ENCODE results near the gene SLC1A3. TPM values are rescaled to one million over a fixed set of nuclear protein-coding genes. Genes with fewer than 3 reads are reported as not detected.

The SLC1A3 gene
- total RNA-seq, 1 experiment from 2014 or later, result 18.6 TPM

- Histone ChIP-seq H3K4me1 (ENCODE audit: insufficient read depth, low read length) (no peaks in the 10 kb centered on the region), H2BK15ac (ENCODE audit: low read depth, low read length) (no peak overlapping the region), H3K4ac (ENCODE audit: low read depth, low read length) (no peak overlapping the region), H3T11ph (ENCODE audit: low read length) (no peak overlapping the region), H3K79me1 (ENCODE audit: insufficient read depth, low read depth, low read length, poor library complexity, severe bottlenecking) (no peaks in the 10 kb centered on the region), H3K23ac (ENCODE audit: insufficient read length, low read depth, low read length) (no peak overlapping the region), H2BK5ac (ENCODE audit: insufficient read length, low read length) (no peak overlapping the region), H3K27me3 (ENCODE audit: insufficient read depth, low read length) (no peaks in the 10 kb centered on the region), H4K8ac (replicated peaks; ENCODE audit: insufficient read length, low read depth, low read length) (no peak overlapping the region), H3K23me2 (ENCODE audit: insufficient read length, low read depth, low read length, poor library complexity, severe bottlenecking) (no peaks in the 10 kb centered on the region), H2AK5ac (ENCODE audit: insufficient read length, low read length) (no peak overlapping the region), H3K9ac (ENCODE audit: extremely low read depth, insufficient read length, low read length) (no peak overlapping the region), H3K14ac (ENCODE audit: insufficient read depth, low read length) (no peak overlapping the region), H2BK12ac (ENCODE audit: insufficient read length, low read depth, low read length) (no peak overlapping the region), H4K91ac (ENCODE audit: insufficient read length, low read depth, low read length) (no peak overlapping the region), H4K20me1 (ENCODE audit: control insufficient read depth, insufficient read depth, insufficient read length) (no peaks in the 10 kb centered on the region), H2BK20ac (ENCODE audit: low read depth, low read length, poor library complexity, severe bottlenecking) (no peak overlapping the region), H3K79me2 (ENCODE audit: insufficient read depth, low read length) (no peaks in the 10 kb centered on the region), H2AFZ (ENCODE audit: low read length) (no peak overlapping the region), H3K4me2 (ENCODE audit: insufficient read depth, insufficient read length, low read length) (no peak overlapping the region), H3K56ac (ENCODE audit: insufficient read length, low read depth, low read length) (no peak overlapping the region), H3K9me3 (ENCODE audit: control insufficient read depth, low read depth, low read length) (no peaks in the 10 kb centered on the region), H2BK120ac (ENCODE audit: low read depth, low read length, poor library complexity, severe bottlenecking) (no peak overlapping the region), H3K27ac (ENCODE audit: insufficient read length, low read depth, low read length) (no peak overlapping the region), H3K18ac (ENCODE audit: insufficient read length, low read depth, low read length) (no peak overlapping the region), H4K5ac (ENCODE audit: insufficient read length, low read depth, low read length) (no peak overlapping the region)
- H3K36me3 Mint-ChIP-seq (ENCODE audit: insufficient read depth in 1 of 3, low read depth in 3 of 3), result peaks cover 0 to 17% (median 6%) of the 10 kb centered on the region in 3 experiments; a peak in 2 of 7 replicates
- 0 out of 4 replicates have a peak, but pooled peaks cover 0 to 3% of the 10 kb centered on the region in 2 experiments for H3K4me1 Mint-ChIP-seq
- no peak overlapping the region for H3K27ac Mint-ChIP-seq
- TF ChIP-seq, protein P1, sequence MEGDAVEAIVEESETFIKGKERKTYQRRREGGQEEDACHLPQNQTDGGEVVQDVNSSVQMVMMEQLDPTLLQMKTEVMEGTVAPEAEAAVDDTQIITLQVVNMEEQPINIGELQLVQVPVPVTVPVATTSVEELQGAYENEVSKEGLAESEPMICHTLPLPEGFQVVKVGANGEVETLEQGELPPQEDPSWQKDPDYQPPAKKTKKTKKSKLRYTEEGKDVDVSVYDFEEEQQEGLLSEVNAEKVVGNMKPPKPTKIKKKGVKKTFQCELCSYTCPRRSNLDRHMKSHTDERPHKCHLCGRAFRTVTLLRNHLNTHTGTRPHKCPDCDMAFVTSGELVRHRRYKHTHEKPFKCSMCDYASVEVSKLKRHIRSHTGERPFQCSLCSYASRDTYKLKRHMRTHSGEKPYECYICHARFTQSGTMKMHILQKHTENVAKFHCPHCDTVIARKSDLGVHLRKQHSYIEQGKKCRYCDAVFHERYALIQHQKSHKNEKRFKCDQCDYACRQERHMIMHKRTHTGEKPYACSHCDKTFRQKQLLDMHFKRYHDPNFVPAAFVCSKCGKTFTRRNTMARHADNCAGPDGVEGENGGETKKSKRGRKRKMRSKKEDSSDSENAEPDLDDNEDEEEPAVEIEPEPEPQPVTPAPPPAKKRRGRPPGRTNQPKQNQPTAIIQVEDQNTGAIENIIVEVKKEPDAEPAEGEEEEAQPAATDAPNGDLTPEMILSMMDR (conservative IDR thresholded peaks at IDR 0.05), result no peak
- no peaks in the 10 kb centered on the region for H3K9me3 Mint-ChIP-seq
- no peak overlapping the region for H3K4me3 Mint-ChIP-seq
- no peaks in the 10 kb centered on the region for H3K27me3 Mint-ChIP-seq (ENCODE audit: low read depth)
- DNase-seq, result no peak
- WGBS (ENCODE audit: extremely low coverage, insufficient read length, low lambda C conversion rate), result no CpG with 5 or more reads among the region's 7 CpGs
Observed at GRCh38 chr5:36680066-36680465, 73.7 kb downstream of the SLC1A3 start.

Data from H9 (cell line).